ENCODE measurements around the gene PIK3CB. TPM values are rescaled to one million over a fixed set of nuclear protein-coding genes. Genes with fewer than 3 reads are reported as not detected.
"Not testable (repeated sequence)": the region's sequence is repeated elsewhere in the genome, so short reads cannot be mapped to it uniquely, and the experiment has no call there.

The PIK3CB gene
- total and polyA plus RNA-seq, 2 experiments from 2014 or later: 14.3 to 23.0 TPM

- H3K9me3 ChIP-seq (ENCODE audit: low read depth): no peaks in the 10 kb centered on the region
- H3K79me2 ChIP-seq: no peaks in the 10 kb centered on the region
- no peaks in the 10 kb centered on the region for H3K9me2 ChIP-seq (replicated peaks; ENCODE audit: insufficient read depth)
- H2AFZ ChIP-seq: no peak overlapping the region
- no peak overlapping the region for H3K4me2 ChIP-seq
- no peaks in the 10 kb centered on the region for H3K4me1 ChIP-seq (ENCODE audit: insufficient read depth)
- WGBS (ENCODE audit: low lambda C conversion rate, missing lambda C conversion rate): 85% methylated on average over 5 of the region's 5 CpGs
- H3K36me3 ChIP-seq (replicated peaks; ENCODE audit: insufficient read depth, low read depth): no peaks in the 10 kb centered on the region
- no peak overlapping the region for H3K27ac ChIP-seq
- no peaks in the 10 kb centered on the region for H3K27me3 ChIP-seq
- TF ChIP-seq EZH2 (IDR thresholded peaks at IDR 0.05; ENCODE audit: borderline replicate concordance): no peak
- no peak for TF ChIP-seq CTCF (IDR thresholded peaks at IDR 0.05; ENCODE audit: poor library complexity)
- no peak for TF ChIP-seq EZH2phosphoT487 (IDR thresholded peaks at IDR 0.05; ENCODE audit: low read depth, severe bottlenecking, unreplicated experiment)
- DNase-seq (ENCODE audit: low spot score): no peak
- H3K4me3 ChIP-seq: no peak overlapping the region
- no peaks in the 10 kb centered on the region for H4K20me1 ChIP-seq (ENCODE audit: insufficient read depth, poor library complexity, severe bottlenecking)
Measured at GRCh38 chr3:138842483-138843188, 7.9 kb upstream of the PIK3CB start.

GRCh38 chr3:138838385-138838784 is 3.7 kb upstream of the PIK3CB start:
- H4K20me1 ChIP-seq (ENCODE audit: insufficient read depth, poor library complexity, severe bottlenecking); H3K79me2 ChIP-seq; H3K27me3 ChIP-seq; H3K36me3 ChIP-seq (replicated peaks; ENCODE audit: insufficient read depth, low read depth); H3K4me3 ChIP-seq; H3K9me3 ChIP-seq (ENCODE audit: low read depth); H3K4me1 ChIP-seq (ENCODE audit: insufficient read depth); H3K27ac ChIP-seq; DNase-seq (ENCODE audit: low spot score); H3K9me2 ChIP-seq (replicated peaks; ENCODE audit: insufficient read depth); H3K4me2 ChIP-seq; H2AFZ ChIP-seq: not testable (repeated sequence)
- 98% methylated on average over 7 of the region's 7 CpGs for WGBS (ENCODE audit: low lambda C conversion rate, missing lambda C conversion rate)

- H3K4me1 ChIP-seq (ENCODE audit: insufficient read depth); H3K4me3 ChIP-seq; H3K9me2 ChIP-seq (replicated peaks; ENCODE audit: insufficient read depth); H4K20me1 ChIP-seq (ENCODE audit: insufficient read depth, poor library complexity, severe bottlenecking); H3K27me3 ChIP-seq; H3K36me3 ChIP-seq (replicated peaks; ENCODE audit: insufficient read depth, low read depth); H2AFZ ChIP-seq; DNase-seq (ENCODE audit: low spot score); H3K9me3 ChIP-seq (ENCODE audit: low read depth): not testable (repeated sequence)
- H3K27ac ChIP-seq: peak overlapping the region; percentile 98
- whole genome bisulfite sequencing (ENCODE audit: low lambda C conversion rate, missing lambda C conversion rate): 94% methylated on average over 19 of the region's 19 CpGs
- peak overlapping the region; percentile 87 for H3K4me2 ChIP-seq
- peaks cover 27% of the 10 kb centered on the region for H3K79me2 ChIP-seq
Measured at GRCh38 chr3:138835846-138836245, 1.1 kb upstream of the PIK3CB start.

- no peaks in the 10 kb centered on the region for H3K9me3 ChIP-seq (ENCODE audit: low read depth)
- peaks cover 3% of the 10 kb centered on the region for H4K20me1 ChIP-seq (ENCODE audit: insufficient read depth, poor library complexity, severe bottlenecking)
- H3K4me3 ChIP-seq: peak overlapping the region; percentile 58
- H3K9me2 ChIP-seq (replicated peaks; ENCODE audit: insufficient read depth): no peaks in the 10 kb centered on the region
- peak overlapping the region; percentile 98 for H3K27ac ChIP-seq
- WGBS (ENCODE audit: low lambda C conversion rate, missing lambda C conversion rate): 42% methylated on average over 4 of the region's 4 CpGs
- H3K36me3 ChIP-seq (replicated peaks; ENCODE audit: insufficient read depth, low read depth): no peaks in the 10 kb centered on the region
- no peak for DNase-seq (ENCODE audit: low spot score)
- H3K27me3 ChIP-seq: no peaks in the 10 kb centered on the region
- H3K4me1 ChIP-seq (ENCODE audit: insufficient read depth): peaks cover 6% of the 10 kb centered on the region
- H2AFZ ChIP-seq: peak overlapping the region; percentile 91
- peaks cover 31% of the 10 kb centered on the region for H3K79me2 ChIP-seq
- peak overlapping the region; percentile 87 for H3K4me2 ChIP-seq
- TF ChIP-seq CTCF (IDR thresholded peaks at IDR 0.05; ENCODE audit: poor library complexity): no peak
- no peak for TF ChIP-seq EZH2phosphoT487 (IDR thresholded peaks at IDR 0.05; ENCODE audit: low read depth, severe bottlenecking, unreplicated experiment)
- TF ChIP-seq EZH2 (IDR thresholded peaks at IDR 0.05; ENCODE audit: borderline replicate concordance): no peak
Measured at GRCh38 chr3:138835397-138835757, 649 bp upstream of the PIK3CB start.

Data from hepatocyte (in vitro differentiated cells).